Transverse colon (tissue), 4 donors: ENCODE measurements around the gene CADM2. TPM values are rescaled to one million over a fixed set of nuclear protein-coding genes. Genes with fewer than 3 reads are reported as not detected.
A peak's percentile ranks its signal among the peaks of the same experiment; 100 is the strongest.

ENCODE experiments used
- DNase-seq: peaks from one replicate; pipeline ENCODE4 v3.0.0-alpha.2; 2019
- H3K27ac ChIP-seq, 4 donors: fragments of 200-600 bp; sonication (generic); 2 replicates each; pipeline ENCODE4 v1.5.1; 2016 to 2018; ENCODE audit warnings: inconsistent platforms in 4 of 4
- H3K27me3 ChIP-seq: fragments of 200-600 bp; sonication (generic); 2 replicates; pipeline ENCODE4 v1.5.1; 2017; ENCODE audit warnings: inconsistent platforms
- H3K36me3 ChIP-seq, 4 donors: fragments of 200-600 bp; sonication (generic); 2 replicates each; pipeline ENCODE4 v1.5.1; 2017 to 2019; ENCODE audit warnings: inconsistent platforms in 4 of 4
- H3K4me1 ChIP-seq, 4 donors: fragments of 200-600 bp; sonication (generic); 2 replicates each; pipeline ENCODE4 v1.5.1; 2017 to 2020; ENCODE audit warnings: inconsistent platforms in 4 of 4
- H3K4me3 ChIP-seq, 4 donors: fragments of 200-600 bp; sonication (generic); 1 replicate in 1 of 4; 2 replicates in 3 of 4; pipeline versions ENCODE4 v1.5.1 to v1.6.1; 2017 to 2019; ENCODE audit warnings: inconsistent platforms in 4 of 4
- H3K9me3 ChIP-seq, 2 donors: fragments of 200-600 bp; sonication (generic); 2 replicates each; pipeline ENCODE4 v1.5.1; 2017 to 2019; ENCODE audit warnings: inconsistent platforms in 2 of 2
- EP300 ChIP-seq: sonication (generic); formaldehyde crosslinking; IDR thresholded peaks from one replicate; pipeline ENCODE4 v1.6.1; 2017; ENCODE audit warnings: antibody characterized with exemption, low read depth
- POLR2A ChIP-seq: fragments of 450-650 bp; IDR thresholded peaks from one replicate; pipeline ENCODE4 v1.6.1; 2016; ENCODE audit warnings: antibody characterized with exemption, mild to moderate bottlenecking, moderate library complexity
- POLR2AphosphoS5 ChIP-seq, 3 donors: sonication (generic); formaldehyde crosslinking; IDR thresholded peaks; one replicate each; pipeline ENCODE4 v1.6.1; 2016; ENCODE audit warnings: antibody characterized with exemption in 3 of 3
- WGBS, 2 donors: methylation state at CpG; one replicate each; pipeline ENCODE4 v1.1.5; 2018; ENCODE audit warnings: low coverage in 1 of 2; 5-methylcytosine and 5-hydroxymethylcytosine counted together
- in situ Hi-C, 4 donors: fragments of 200-750 bp; cut with MboI; loops; one replicate each; pipeline versions ENCODE4 v1.15.0 to v1.15.1; 2017; ENCODE audit warnings: low sequenced_read_pairs in 3 of 4, low pct_ligation_motif_present in 1 of 4, low pct_unique_long_range_greater_than_20kb in 1 of 4
- intact Hi-C: fragments of 100-400 bp; cut with DNase I; formaldehyde crosslinking; loops from one replicate; pipeline ENCODE4 v1.15.1; 2023; ENCODE audit warnings: low total_unique reads
- total RNA-seq, 4 donors: library from RNA; depleted of rRNA; stranded (reverse); fragments of >200 nt; gene quantifications; one replicate each; pipeline ENCODE4 v1.1.0, GENCODE V29; 2016
- TF ChIP-seq, protein P1 (sequence below), 5 experiments: fragments of 200-600 bp in 3 of 5; fragments of 450-650 bp in 2 of 5; sonication (generic) in 3 of 5; IDR thresholded peaks; 1 replicate in 2 of 5; 2 replicates in 3 of 5; pipeline ENCODE4 v1.5.1; 2016 to 2017; ENCODE audit warnings: antibody characterized with exemption in 5 of 5, inconsistent platforms in 3 of 5, mild to moderate bottlenecking in 2 of 5, moderate library complexity in 1 of 5

Gene CADM2
- total RNA-seq, 4 donors from 2014 or later, result 2.2 to 21.3 (median 4.5) TPM

GRCh38 chr3:85355572-85355971, 396.8 kb downstream of the CADM2 start:
- in situ Hi-C loops, result loop anchor here in 1 of 4 donors (25.0 kb wide), 1 partner anchor 818 kb away; no protein-coding TSS in a partner anchor
- 77 to 84% methylated on average over 4 of the region's 4 CpGs for WGBS, 2 donors
- TF ChIP-seq, protein P1, sequence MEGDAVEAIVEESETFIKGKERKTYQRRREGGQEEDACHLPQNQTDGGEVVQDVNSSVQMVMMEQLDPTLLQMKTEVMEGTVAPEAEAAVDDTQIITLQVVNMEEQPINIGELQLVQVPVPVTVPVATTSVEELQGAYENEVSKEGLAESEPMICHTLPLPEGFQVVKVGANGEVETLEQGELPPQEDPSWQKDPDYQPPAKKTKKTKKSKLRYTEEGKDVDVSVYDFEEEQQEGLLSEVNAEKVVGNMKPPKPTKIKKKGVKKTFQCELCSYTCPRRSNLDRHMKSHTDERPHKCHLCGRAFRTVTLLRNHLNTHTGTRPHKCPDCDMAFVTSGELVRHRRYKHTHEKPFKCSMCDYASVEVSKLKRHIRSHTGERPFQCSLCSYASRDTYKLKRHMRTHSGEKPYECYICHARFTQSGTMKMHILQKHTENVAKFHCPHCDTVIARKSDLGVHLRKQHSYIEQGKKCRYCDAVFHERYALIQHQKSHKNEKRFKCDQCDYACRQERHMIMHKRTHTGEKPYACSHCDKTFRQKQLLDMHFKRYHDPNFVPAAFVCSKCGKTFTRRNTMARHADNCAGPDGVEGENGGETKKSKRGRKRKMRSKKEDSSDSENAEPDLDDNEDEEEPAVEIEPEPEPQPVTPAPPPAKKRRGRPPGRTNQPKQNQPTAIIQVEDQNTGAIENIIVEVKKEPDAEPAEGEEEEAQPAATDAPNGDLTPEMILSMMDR (IDR thresholded peaks at IDR 0.05), result no peak
- TF ChIP-seq POLR2AphosphoS5 (IDR thresholded peaks at IDR 0.05), result no peak
- no peak for TF ChIP-seq EP300
- TF ChIP-seq POLR2A, result no peak

GRCh38 chr3:85360742-85361387, 402.1 kb downstream of the CADM2 start:
- H3K4me1 ChIP-seq, result no peaks in the 10 kb centered on the region
- TF ChIP-seq, protein P1 (IDR thresholded peaks at IDR 0.05), result peak; percentile 24 to 45 (median 37)
- TF ChIP-seq EP300, result no peak
- no peak for TF ChIP-seq POLR2A
- TF ChIP-seq POLR2AphosphoS5 (IDR thresholded peaks at IDR 0.05), result no peak
- 33% methylated on average over 5 to 6 of the region's 6 CpGs for WGBS, 2 donors
- intact Hi-C loops (no loop called here), in situ Hi-C loops (loop anchor here in 1 of 4 donors (25.0 kb wide), 1 partner anchor 824 kb away; no protein-coding TSS in a partner anchor)
- no peak overlapping the region for H3K4me3 ChIP-seq
- peak; percentile 55 for DNase-seq
- no peaks in the 10 kb centered on the region for H3K27me3 ChIP-seq
- no peaks in the 10 kb centered on the region for H3K36me3 ChIP-seq
- no peak overlapping the region for H3K27ac ChIP-seq
- H3K9me3 ChIP-seq, result no peaks in the 10 kb centered on the region

More at GRCh38 chr3:85355572-85355971, 396.8 kb downstream of the CADM2 start:
- Histone ChIP-seq H3K36me3 (no peaks in the 10 kb centered on the region), H3K27ac (no peak overlapping the region), H3K4me1 (no peaks in the 10 kb centered on the region), H3K9me3 (no peaks in the 10 kb centered on the region), H3K27me3 (no peaks in the 10 kb centered on the region), H3K4me3 (no peak overlapping the region)
- intact Hi-C loops, result no loop called here
- no peak for DNase-seq

DNA sequence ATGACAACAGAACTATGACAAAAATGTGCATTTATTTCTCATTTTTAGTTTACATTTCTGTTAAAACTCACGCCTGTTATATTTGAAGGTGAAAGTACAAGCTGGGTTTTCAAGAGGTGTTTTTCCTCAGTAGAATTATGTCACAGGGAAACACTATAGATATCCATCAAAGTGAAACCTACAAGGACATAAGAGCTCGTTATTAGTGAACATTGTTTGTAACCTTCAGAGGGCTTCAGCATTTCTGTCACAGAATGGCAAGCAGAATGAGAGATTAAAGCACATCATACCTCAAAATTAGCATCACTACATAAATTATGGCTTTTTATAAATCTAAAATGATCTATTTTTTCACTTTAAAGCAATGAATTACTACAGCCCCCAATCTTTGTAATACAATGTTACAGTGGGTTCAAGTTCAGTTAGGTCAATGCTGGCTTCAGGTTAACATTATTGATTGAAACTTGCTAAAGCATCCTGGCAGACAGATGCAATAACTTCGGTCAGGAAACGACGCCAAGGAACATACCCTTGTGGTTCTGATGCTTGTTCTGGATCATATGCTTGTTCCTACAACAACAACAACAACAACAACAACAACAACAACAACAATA, 405.6 kb downstream of the CADM2 start:
- Histone ChIP-seq H3K4me3 (no peak overlapping the region), H3K36me3 (no peaks in the 10 kb centered on the region), H3K9me3 (no peaks in the 10 kb centered on the region), H3K27me3 (no peaks in the 10 kb centered on the region), H3K27ac (no peak overlapping the region), H3K4me1 (no peaks in the 10 kb centered on the region)
- 65 to 67% methylated on average over 5 of the region's 5 CpGs for WGBS, 2 donors
- in situ Hi-C loops (loop anchor here in 1 of 4 donors (25.0 kb wide), 1 partner anchor 827 kb away; no protein-coding TSS in a partner anchor), intact Hi-C loops (no loop called here)
- TF ChIP-seq EP300 (no peak), POLR2A (no peak), POLR2AphosphoS5 (IDR thresholded peaks at IDR 0.05) (no peak)
- TF ChIP-seq, protein P1 (IDR thresholded peaks at IDR 0.05), result no peak
- DNase-seq, result no peak

- WGBS, 2 donors, result 89 to 91% methylated on average over 4 of the region's 4 CpGs
- H3K36me3 ChIP-seq, result no peaks in the 10 kb centered on the region
- DNase-seq, result no peak
- no peaks in the 10 kb centered on the region for H3K9me3 ChIP-seq
- TF ChIP-seq POLR2A (no peak), POLR2AphosphoS5 (IDR thresholded peaks at IDR 0.05) (no peak), EP300 (no peak)
- TF ChIP-seq, protein P1 (IDR thresholded peaks at IDR 0.05), result no peak
- no peaks in the 10 kb centered on the region for H3K4me1 ChIP-seq
- intact Hi-C loops, result no loop called here
- H3K4me3 ChIP-seq, result no peak overlapping the region
- H3K27ac ChIP-seq, result no peak overlapping the region
- in situ Hi-C loops, result loop anchor here in 1 of 4 donors (25.0 kb wide), 1 partner anchor 833 kb away; no protein-coding TSS in a partner anchor
- H3K27me3 ChIP-seq, result no peaks in the 10 kb centered on the region
Measured at GRCh38 chr3:85370341-85370740, 411.6 kb downstream of the CADM2 start.
